HG03025 (cell line): ENCODE measurements around the gene KIAA1671.

ENCODE experiments used
- ATAC-seq: cut with Tn5 transposase; IDR thresholded peaks from one replicate; pipeline ENCODE4 v1.9.1; 2021; ENCODE audit warnings: mild to moderate bottlenecking, moderate library complexity; ENCODE audit not compliant: unreplicated experiment, low FRiP score

Gene KIAA1671

GRCh38 chr22:25109878-25110595 is 157.5 kb downstream of the KIAA1671 start:
- no peak for ATAC-seq

GRCh38 chr22:25110596-25110845 is 158.0 kb downstream of the KIAA1671 start:
- no peak for ATAC-seq

- ATAC-seq, result no peak
Measured at GRCh38 chr22:25110846-25111578, 158.5 kb downstream of the KIAA1671 start.

- no peak for ATAC-seq
Measured at GRCh38 chr22:25111579-25112517, 159.3 kb downstream of the KIAA1671 start.

- no peak for ATAC-seq
Measured at GRCh38 chr22:25112538-25113253, 160.2 kb downstream of the KIAA1671 start.

- ATAC-seq, result no peak
Measured at GRCh38 chr22:25113316-25113721, 160.8 kb downstream of the KIAA1671 start.

- no peak for ATAC-seq
Measured at GRCh38 chr22:25114369-25115362, 162.2 kb downstream of the KIAA1671 start.

GRCh38 chr22:25119609-25120008 is 167.1 kb downstream of the KIAA1671 start:
- ATAC-seq, result no peak

- ATAC-seq, result no peak
Measured at GRCh38 chr22:25120093-25120561, 167.6 kb downstream of the KIAA1671 start.

- no peak for ATAC-seq
Measured at GRCh38 chr22:25120761-25121212, 168.3 kb downstream of the KIAA1671 start.

GRCh38 chr22:25122136-25122764 is 169.7 kb downstream of the KIAA1671 start:
- no peak for ATAC-seq

GRCh38 chr22:25123677-25124076 is 171.2 kb downstream of the KIAA1671 start:
- ATAC-seq, result no peak

- ATAC-seq, result no peak
Measured at GRCh38 chr22:25125693-25126357, 173.3 kb downstream of the KIAA1671 start.

- no peak for ATAC-seq
Measured at GRCh38 chr22:25126510-25126909, 174.0 kb downstream of the KIAA1671 start.

- ATAC-seq, result no peak
Measured at GRCh38 chr22:25127318-25127717, 174.8 kb downstream of the KIAA1671 start.

- no peak for ATAC-seq
Measured at GRCh38 chr22:25130462-25130861, 177.9 kb downstream of the KIAA1671 start.

- no peak for ATAC-seq
Measured at GRCh38 chr22:25131198-25131887, 178.8 kb downstream of the KIAA1671 start.

GRCh38 chr22:25134028-25134427 is 181.5 kb downstream of the KIAA1671 start:
- ATAC-seq, result no peak
